HG03060 (cell line): ENCODE data around the gene SPTBN5.

Source experiments
- ATAC-seq: cut with Tn5 transposase; IDR thresholded peaks from one replicate; pipeline ENCODE4 v1.9.1; 2021; ENCODE audit warnings: low read depth, moderate number of reproducible peaks; ENCODE audit not compliant: unreplicated experiment

The SPTBN5 gene

GRCh38 chr15:41893422-41894250 lies at the start of gene SPTBN5:
Gene SPTBN5, minus strand, starts transcription at chr15:41894053. Its CDS starts 556 bp downstream, at chr15:41893497.
- no peak for ATAC-seq

- ATAC-seq = no peak
Observed at GRCh38 chr15:41942886-41943285, 49.0 kb upstream of the SPTBN5 start.

GRCh38 chr15:41941644-41942415 lies 48.0 kb upstream of the SPTBN5 start:
- no peak for ATAC-seq

- ATAC-seq = no peak
Observed at GRCh38 chr15:41940441-41940857, 46.6 kb upstream of the SPTBN5 start.

GRCh38 chr15:41939986-41940385 lies 46.1 kb upstream of the SPTBN5 start:
- ATAC-seq = no peak

GRCh38 chr15:41937568-41937923 lies 43.7 kb upstream of the SPTBN5 start:
- no peak for ATAC-seq

- ATAC-seq = no peak
Observed at GRCh38 chr15:41936649-41937567, 43.1 kb upstream of the SPTBN5 start.

- no peak for ATAC-seq
Observed at GRCh38 chr15:41936155-41936554, 42.3 kb upstream of the SPTBN5 start.

GRCh38 chr15:41935566-41936020 lies 41.7 kb upstream of the SPTBN5 start:
- no peak for ATAC-seq

GRCh38 chr15:41934843-41935242 lies 41.0 kb upstream of the SPTBN5 start:
- ATAC-seq = no peak

- ATAC-seq = no peak
Observed at GRCh38 chr15:41933771-41934170, 39.9 kb upstream of the SPTBN5 start.

- no peak for ATAC-seq
Observed at GRCh38 chr15:41933326-41933725, 39.5 kb upstream of the SPTBN5 start.

- ATAC-seq = no peak
Observed at GRCh38 chr15:41932511-41933289, 38.8 kb upstream of the SPTBN5 start.

GRCh38 chr15:41932101-41932500 lies 38.2 kb upstream of the SPTBN5 start:
- no peak for ATAC-seq

GRCh38 chr15:41930867-41931222 lies 37.0 kb upstream of the SPTBN5 start:
- no peak for ATAC-seq

GRCh38 chr15:41930221-41930866 lies 36.5 kb upstream of the SPTBN5 start:
- no peak for ATAC-seq

- peak; percentile 54 for ATAC-seq
Observed at GRCh38 chr15:41928637-41929620, 35.1 kb upstream of the SPTBN5 start.

- ATAC-seq = no peak
Observed at GRCh38 chr15:41928100-41928499, 34.2 kb upstream of the SPTBN5 start.
